ENCODE data around the gene CASKIN1.

DNA sequence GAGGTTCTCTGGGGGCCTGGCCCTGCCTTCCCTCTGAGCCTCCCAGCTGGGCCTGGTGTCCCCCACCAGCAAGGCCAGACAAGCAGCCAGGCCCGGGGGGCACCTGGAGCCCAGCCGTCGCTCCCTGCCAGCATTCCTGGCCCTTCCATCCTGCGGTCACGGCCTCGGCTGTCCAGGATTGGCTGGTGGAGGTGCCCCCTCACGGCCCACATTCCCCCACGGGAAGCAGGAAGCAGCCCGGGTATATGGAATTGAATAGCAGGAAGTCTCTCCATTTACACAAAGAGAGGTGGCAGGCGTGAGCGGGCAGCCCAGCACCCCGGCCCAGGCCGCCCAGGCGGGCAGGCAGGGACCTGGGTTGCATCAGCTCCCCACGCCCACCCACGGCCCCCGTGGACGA lies 26.3 kb downstream of the CASKIN1 start:
- TF ChIP-seq, protein P1, sequence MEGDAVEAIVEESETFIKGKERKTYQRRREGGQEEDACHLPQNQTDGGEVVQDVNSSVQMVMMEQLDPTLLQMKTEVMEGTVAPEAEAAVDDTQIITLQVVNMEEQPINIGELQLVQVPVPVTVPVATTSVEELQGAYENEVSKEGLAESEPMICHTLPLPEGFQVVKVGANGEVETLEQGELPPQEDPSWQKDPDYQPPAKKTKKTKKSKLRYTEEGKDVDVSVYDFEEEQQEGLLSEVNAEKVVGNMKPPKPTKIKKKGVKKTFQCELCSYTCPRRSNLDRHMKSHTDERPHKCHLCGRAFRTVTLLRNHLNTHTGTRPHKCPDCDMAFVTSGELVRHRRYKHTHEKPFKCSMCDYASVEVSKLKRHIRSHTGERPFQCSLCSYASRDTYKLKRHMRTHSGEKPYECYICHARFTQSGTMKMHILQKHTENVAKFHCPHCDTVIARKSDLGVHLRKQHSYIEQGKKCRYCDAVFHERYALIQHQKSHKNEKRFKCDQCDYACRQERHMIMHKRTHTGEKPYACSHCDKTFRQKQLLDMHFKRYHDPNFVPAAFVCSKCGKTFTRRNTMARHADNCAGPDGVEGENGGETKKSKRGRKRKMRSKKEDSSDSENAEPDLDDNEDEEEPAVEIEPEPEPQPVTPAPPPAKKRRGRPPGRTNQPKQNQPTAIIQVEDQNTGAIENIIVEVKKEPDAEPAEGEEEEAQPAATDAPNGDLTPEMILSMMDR (IDR thresholded peaks at IDR 0.05) = no peak
- TF ChIP-seq POLR2A (IDR thresholded peaks at IDR 0.05) = peak in 1 of 3 donors; percentile 35
